Smooth muscle cell of bladder (primary cell): ENCODE results near the gene ATP8A1. TPM values are rescaled to one million over a fixed set of nuclear protein-coding genes. Genes with fewer than 3 reads are reported as not detected.

ENCODE experiments used
- total RNA-seq: library from RNA; depleted of rRNA; stranded (reverse); fragments of >200 nt; gene quantifications from 2 replicates; pipeline ENCODE4 v1.2.3, GENCODE V29; 2014

The ATP8A1 gene
- total RNA-seq, result 0.85 and 1.6 TPM in 2 replicates

GRCh38 chr4:42656944-42657792 is at the start of gene ATP8A1:
ATP8A1 (minus strand) TSS chr4:42657105; CDS start chr4:42656873, 232 bp downstream.

GRCh38 chr4:42396752-42397634 is 259.9 kb downstream of the ATP8A1 start, which contains the start of gene SHISA3:
SHISA3 (plus strand) TSS chr4:42397488; CDS start chr4:42398057, 569 bp downstream.

Other genes starting within 250 kb of the ATP8A1 start
- not detected in 2 replicates for gene GRXCR1, start 235.6 kb upstream of the ATP8A1 start, total RNA-seq